Inflammatory macrophage treated with lipopolysaccharide for 1 hour (primary cell): ENCODE data around the gene CD46.
A peak's percentile ranks its signal among the peaks of the same experiment; 100 is the strongest.

Source experiments
- DNase-seq, 2 donors: peaks; one replicate each; pipeline ENCODE4 v3.0.0-alpha.2; 2020 to 2022

Gene CD46

DNA sequence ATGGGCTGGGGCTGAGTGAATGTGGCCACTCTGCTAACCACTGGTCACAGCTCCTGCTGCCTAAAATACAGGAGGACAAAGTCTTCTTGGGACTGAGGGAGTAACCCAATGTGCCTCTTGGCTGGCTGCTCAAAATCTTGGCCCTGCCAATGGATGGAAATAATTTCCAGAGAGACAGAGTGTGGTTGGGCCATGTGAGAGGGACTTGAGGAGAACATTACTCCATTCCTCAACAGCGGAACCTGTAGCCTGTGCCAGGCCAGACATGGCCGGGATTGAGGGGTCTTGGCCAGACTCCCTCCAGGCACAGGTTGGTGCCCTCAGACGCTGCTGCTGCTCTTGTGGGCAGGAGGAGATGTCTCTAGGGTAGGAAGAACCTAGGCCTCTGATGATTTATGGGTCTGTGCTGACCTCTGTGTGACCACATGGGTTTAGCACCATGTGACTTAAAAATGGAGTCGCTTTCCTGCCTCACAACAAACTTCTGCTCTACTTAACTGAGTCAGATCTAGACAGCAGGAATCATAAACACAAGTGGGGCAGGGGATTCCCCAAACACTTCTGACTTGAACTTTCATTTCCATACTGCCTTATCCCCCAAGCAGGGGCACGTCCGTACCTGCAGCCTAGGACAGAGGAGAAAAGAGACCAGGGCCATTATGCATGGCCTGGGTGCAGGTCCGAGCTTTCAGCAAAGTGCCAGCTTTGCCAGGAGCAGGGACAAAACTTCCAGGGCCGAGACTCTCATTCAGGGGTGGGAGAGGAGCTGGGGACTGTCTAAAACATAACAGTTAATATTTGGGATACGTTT, 79.9 kb downstream of the CD46 start:
- DNase-seq, result peak; percentile 49 to 81

DNA sequence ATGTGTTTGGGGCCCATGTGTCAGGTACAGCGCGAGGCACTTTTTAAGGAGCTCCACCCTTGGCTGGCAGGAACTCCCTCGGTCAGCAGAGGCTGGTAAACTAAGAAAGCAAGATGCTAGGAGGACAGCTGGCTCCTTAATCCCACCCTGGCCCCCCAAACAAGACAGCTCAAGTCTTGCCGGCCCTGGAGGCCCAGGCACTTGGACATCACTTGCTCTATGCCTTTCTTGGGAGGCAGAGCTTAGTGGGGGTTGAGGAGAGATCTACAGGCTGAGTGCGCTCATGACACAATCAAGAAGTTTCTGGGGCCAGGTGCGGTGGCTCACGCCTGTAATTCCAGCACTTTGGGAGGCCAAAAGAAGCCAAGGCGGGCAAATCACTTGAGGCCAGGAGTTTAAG, 80.9 kb downstream of the CD46 start:
- DNase-seq, result no peak

DNA sequence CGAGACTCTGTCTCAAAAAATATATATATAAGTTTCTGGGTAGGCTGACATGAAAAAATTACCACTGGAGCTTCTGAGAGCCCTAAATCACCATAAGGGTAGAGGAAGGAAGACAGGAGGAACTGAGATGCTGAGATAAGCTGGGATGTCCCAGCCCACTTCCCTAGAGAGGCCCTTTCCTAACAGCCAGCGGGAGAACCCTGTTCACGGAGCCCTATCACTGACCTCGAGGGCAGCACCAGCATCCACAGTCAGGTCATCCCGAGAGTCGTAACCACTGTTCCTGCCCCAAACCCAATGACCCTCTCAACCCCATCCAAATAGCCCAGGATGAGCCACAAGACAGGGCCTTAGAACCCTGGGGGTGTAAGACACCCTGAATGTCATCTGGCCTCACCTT, 81.5 kb downstream of the CD46 start:
- peak in 1 of 2 donors; percentile 58 for DNase-seq

DNA sequence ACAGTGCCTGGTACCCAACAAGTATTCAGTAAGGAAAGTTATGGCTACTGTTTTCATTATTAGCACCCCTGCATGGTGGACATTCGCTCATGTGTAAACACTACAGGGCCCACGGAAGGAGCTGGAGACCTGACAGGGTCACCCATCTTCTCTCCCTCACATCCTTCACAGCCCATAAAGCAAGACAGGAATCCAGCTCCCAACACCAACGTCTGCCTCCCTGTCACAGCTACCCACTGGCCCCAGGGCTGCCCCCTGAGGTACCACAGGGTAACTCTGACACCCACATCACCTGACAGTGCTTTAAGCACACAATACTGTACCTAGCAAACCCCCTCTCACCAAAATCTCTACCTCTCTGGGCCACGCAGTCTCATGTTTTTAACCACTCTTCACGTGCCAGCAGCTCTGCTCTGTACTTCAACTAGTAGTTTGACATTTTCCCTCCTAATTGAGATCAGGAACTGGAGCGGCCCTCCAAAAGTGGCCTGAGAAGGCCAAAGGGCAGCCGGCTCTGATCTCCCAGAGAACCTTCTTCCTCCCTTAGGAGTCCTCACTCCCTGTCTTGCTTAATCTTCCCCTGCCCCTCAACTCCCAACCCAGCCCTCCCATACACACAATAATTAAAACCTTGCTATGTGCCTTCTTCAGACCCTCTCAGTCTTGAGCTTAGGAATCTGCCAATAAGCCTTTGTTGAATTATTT, 82.3 kb downstream of the CD46 start:
- no peak for DNase-seq

DNA sequence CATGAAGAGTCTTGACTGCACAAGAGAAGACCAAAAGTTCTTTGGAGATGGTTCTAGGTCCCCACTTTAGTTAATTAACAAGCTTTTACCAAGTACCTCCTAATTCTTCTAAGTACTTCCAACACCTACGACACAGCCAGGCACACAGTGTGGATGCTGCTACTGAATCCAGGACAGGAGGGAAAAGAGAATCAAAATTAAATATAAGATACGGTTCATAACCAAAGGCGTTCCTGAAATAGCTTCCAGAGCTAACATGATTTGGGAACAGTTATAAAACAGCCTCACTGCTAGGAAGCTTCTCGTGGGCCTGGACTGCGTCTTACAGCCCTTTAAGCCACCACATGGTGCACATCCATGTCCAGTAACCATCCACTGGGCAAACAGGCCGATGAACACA, 84.1 kb downstream of the CD46 start:
- no peak for DNase-seq

DNA sequence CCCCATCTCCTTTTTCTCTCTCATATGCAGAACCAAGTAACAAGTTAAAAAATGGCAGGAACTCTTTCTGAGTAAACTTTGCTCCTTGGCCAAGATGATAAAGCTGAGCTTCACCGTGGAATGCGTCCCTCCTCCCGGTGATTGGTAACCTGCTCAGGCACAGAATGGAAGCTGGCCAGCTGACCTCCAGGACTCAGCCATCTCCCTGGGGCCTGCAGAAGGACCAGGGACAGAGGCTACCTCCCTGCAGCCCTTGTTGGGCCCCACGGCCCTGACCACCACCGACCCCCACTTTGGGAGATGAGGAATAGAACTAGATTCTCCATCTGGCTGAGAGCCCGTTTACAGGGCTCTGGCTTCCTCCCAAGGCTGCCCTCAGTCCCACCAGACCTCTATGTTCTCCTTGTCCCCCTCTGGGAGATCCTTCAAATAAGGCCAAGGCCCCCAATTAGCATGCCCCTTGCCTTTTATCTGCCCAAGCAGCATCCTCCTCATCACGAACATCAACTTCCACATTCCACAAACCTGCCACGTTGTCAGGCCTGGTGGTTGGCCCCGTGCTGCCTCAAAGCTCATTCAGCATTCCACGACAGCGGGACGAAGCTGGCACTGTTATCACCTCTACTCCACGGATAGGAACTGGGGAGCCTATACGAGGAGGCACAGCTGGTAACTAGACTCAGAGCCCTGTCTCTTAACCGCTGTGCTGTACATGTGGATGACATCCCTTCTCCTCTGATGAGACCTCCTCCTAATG, 84.9 kb downstream of the CD46 start:
- no peak for DNase-seq

DNA sequence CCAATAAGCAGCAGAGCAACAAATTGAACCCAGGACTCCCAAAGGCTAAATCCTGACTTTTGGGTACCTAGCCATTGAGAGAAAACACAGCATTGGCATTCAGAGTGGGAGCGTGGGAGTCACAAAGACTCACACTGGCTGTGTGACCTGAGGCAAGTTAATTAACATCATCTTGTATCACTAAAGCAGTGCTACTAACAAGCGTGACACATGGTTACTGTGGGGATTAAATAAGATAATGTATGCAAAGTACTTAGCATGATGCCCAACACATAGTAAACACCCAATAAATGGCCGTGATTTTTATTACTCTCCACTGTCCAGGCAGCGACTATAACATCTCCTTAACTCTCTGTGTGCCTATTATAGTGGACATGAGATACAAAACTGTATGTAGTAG, 85.8 kb downstream of the CD46 start:
- DNase-seq, result no peak

DNA sequence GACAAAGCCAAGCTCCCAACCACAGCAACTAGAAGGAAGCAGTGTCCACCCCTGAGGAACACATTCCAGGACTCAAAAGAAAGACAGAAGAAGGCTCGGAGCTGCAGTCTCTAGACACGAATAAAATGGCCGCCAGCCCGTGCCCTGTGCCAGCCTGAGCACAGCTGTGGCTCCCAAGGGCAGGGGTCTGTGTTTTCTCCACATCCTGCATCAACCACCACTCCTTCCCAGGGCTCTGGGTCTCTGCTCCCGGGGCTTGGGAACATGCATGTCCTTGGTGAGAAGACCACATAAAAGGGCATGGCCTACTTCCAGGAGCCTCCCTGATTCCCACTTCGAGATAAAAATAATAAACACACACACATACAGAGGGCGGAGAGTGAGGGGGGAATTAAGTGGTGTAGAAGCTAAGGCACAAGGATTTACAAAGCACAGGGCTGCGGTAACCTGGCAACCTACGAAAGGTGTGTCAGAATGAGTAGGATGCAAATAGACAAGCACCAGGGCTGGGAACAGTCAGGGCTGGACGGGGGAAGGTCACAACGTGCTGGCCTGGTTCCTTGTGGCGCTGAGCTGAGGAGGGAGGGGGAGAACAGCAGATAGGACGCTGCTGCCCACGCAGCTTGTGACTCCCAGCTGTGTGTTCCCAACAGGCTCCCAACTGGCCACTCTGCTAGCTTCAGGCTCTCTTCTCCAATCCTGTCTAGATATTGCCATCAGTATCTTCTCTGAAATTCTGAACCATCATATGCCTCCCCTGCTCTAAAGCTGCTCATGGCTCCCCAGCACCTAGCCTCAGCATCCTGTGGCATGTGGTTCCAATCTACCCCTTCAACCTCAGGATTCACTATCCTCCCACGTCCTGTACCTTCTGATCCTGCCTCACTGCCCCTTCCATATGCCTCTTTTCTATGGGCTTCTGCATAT, 86.6 kb downstream of the CD46 start:
- no peak for DNase-seq

DNA sequence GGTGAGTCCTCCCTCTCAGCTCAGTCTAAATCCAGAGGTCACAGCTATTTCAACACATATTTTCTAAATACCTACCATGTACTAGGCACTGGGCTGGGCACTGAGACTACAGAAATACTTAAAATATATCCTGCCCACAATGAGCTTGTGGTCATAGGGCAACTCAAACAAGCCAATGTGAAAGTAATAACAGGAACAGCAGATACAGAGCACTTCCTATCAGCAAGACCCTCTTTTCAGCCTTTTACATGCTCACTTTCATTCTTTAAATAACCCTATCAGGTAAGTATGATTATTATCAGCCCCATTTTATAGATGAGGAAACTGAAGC, 87.2 kb downstream of the CD46 start:
- DNase-seq, result no peak

DNA sequence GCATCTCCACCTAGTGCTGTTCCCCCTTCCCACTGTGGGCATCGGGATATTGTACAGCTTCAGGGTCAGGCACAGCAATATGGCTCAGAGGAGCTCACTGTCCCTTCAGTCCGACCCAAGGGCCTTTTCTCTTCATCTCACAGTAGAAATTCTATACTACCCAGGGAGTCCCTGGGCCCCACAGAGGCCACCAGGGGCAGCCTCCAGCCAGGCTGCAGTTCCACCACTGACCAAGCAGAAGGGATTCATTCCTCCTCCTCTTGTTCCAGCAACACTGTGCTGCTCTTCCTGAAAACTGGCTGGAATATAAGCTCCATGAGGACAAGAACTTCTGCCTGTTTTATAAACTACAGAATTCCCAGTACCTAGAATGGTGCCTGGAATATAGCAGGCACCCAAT, 88.5 kb downstream of the CD46 start:
- no peak for DNase-seq

DNA sequence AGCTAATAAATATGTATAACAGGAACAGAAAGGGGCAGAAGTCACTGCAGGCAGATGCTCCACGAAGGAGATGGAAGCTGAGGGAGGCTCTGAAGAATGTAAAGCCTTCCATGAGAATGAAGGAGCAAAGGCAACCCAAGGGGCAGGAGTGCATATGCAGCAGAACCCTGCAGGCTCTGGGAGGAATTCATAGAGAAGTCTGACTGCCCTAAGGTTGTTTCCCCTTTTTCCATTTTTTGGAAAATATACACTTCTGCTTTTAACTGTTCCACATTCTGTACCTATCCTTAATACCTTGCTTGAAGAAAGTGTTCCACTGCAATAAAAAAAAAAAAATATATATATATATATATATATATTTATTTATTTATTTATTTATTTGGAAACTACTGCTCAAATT, 89.4 kb downstream of the CD46 start:
- no peak for DNase-seq

DNA sequence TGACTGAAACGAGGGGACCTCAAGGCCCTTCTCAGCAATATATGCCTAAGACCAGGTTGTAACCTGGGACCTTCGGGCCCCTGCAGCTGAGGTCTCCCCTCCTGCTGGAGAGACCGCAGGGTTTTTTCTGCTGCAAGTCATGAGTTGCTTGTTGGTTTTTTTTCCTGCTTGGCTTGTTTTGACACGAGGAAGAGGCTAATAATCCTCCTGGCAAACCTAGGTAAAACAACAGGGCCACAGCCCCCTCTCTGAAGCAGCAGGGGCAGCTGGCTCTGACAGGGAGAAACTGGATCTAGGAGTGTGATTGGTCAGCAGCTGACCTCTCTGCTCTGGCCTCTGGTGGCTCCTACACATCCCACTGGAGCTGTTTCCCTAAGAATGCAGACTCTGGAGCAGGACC, 90.0 kb downstream of the CD46 start:
- DNase-seq, result no peak

DNA sequence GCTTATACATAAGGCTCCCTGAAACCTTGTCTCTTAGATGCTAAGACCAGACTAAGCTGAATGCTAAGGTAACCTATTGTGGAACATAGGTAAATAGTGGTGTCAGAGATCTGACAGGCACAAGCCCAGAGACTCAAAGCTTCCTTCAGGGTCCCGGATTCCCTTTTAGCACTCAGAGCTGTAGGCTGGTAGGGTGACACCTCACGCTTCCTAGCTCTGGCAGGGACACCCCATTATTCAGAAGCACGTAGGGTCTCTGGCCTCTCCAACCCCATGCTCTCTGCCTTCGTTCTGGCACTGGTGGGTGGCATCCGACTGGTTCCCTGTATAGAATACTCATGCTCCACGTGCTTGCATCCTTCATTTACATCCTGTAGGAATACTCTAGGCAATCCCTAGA, 90.7 kb downstream of the CD46 start:
- no peak for DNase-seq

DNA sequence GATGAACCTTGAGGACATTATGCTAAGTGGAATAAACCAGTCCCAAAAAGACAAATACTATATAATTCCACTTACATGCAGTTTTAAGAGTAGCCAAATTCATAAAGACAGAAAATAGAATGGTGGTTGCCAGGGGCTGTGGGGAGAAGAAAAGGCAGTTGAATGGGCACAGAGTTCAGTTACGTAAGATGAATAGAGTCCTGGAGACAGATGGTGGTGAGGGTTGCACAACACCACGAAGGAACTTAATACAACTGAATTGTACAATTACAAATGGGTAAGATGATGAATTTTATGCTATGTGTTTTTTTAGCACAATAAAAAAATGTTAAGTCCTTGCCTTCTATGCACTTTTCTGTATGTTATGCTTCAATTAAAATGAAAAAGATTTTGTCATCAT, 92.5 kb downstream of the CD46 start:
- peak; percentile 40 to 59 for DNase-seq
